Fibroblast of mammary gland (primary cell): ENCODE data around the gene PPM1N.

Source experiments
- DNase-seq: peaks from one replicate; pipeline ENCODE4 v3.0.0-alpha.2; 2010; ENCODE audit warnings: low read depth
- H3K4me3 ChIP-seq: 2 replicates; pipeline ENCODE4 v1.5.1; 2011; ENCODE audit warnings: low read depth, mild to moderate bottlenecking, low read length, moderate library complexity; ENCODE audit not compliant: control insufficient read depth
- CTCF ChIP-seq: conservative IDR thresholded peaks from 2 replicates; pipeline ENCODE4 v1.5.1; 2011; ENCODE audit warnings: low read depth, low read length, inconsistent platforms; ENCODE audit not compliant: control insufficient read depth, insufficient read depth

PPM1N gene

DNA sequence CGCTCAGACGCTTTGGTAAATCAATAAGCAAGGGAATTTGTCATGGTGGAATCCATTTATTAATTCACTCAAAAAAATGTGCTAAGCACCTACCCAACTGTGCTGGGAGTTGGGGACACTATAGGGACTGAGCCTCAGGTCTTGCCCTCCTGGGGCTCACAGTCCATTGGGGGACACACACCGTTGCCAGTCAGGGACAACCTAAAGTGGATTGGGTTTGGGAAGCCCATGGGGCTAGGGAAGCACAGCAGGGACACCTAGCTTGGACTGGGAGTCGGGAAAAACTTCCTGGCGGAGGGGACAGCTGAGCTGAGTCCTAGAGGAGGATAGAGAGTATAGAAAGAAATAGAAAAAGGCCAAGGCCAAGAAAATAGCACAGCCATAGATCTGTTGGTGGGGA, 21.9 kb upstream of the PPM1N start:
- no peak for DNase-seq
- no peak overlapping the region for H3K4me3 ChIP-seq
- TF ChIP-seq CTCF: no peak

DNA sequence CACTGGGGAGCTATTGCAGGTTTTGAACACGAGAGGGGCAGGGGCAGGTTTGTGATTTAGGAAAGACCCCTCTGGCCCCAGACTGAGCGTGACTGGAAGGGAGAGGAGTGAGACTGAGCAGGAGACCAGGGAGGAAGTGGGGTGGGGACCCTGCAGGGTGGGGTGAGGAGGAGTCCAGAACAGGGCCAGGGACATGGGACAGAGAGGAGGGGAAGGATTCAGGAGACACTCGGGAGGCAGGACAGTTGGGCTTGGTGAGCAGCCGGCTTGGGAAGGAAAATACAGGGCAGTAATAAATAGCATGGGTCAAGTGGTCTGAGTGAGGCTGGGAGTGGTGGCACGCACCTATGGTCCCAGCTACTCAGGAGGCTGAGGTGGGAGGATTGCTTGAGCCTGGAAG, 21.1 kb upstream of the PPM1N start:
- no peak overlapping the region for H3K4me3 ChIP-seq
- no peak for DNase-seq

GRCh38 chr19:45477713-45478453, 20.4 kb upstream of the PPM1N start:
- peak overlapping the region; percentile 69 for H3K4me3 ChIP-seq
- no peak for DNase-seq
- TF ChIP-seq CTCF: no peak

More for the DNA sequence above, 21.1 kb upstream of the PPM1N start:
- no peak for TF ChIP-seq CTCF

- peak; percentile 97 for TF ChIP-seq CTCF
- DNase-seq: peak; percentile 94
- H3K4me3 ChIP-seq: peak overlapping the region; percentile 69
Observed at GRCh38 chr19:45478454-45479238, 19.6 kb upstream of the PPM1N start.

GRCh38 chr19:45483033-45483432, 15.2 kb upstream of the PPM1N start:
- H3K4me3 ChIP-seq: no peak overlapping the region
- no peak for DNase-seq
- TF ChIP-seq CTCF: no peak

- no peak for TF ChIP-seq CTCF
- peak; percentile 78 for DNase-seq
- H3K4me3 ChIP-seq: no peak overlapping the region
Observed at GRCh38 chr19:45484273-45484945, 13.8 kb upstream of the PPM1N start.
